Lower leg skin (tissue), 3 donors: ENCODE measurements around the gene LITAFD.

ENCODE experiments used
- POLR2A ChIP-seq, 2 donors: fragments of 450-650 bp; IDR thresholded peaks; one replicate each; pipeline ENCODE4 v1.6.1; 2016 to 2017; ENCODE audit warnings: antibody characterized with exemption in 2 of 2, mild to moderate bottlenecking in 1 of 2, moderate library complexity in 1 of 2
- TF ChIP-seq, protein P1 (sequence below), 3 donors: fragments of 450-650 bp; IDR thresholded peaks; one replicate each; pipeline ENCODE4 v1.5.1; 2016; ENCODE audit warnings: antibody characterized with exemption in 3 of 3, mild to moderate bottlenecking in 3 of 3, moderate library complexity in 2 of 3

DNA sequence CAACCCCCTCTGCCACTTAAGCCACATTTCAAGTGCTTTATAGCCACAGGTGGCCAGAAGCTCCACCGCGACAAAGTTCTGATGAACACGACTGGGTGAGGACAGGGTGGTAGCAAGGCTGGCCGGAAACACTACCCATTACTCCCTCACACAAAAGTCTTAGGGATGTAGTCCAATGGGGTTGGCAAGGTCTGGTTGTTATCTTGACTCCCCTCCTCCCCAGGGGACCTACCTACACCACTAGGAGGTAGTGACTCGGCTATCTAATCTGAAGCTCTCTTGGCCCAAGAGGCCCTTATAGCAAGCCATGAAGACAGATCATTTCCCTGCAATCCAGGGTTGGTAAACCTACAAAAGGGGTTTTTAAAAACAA, 8.4 kb downstream of the LITAFD start:
- TF ChIP-seq, protein P1, sequence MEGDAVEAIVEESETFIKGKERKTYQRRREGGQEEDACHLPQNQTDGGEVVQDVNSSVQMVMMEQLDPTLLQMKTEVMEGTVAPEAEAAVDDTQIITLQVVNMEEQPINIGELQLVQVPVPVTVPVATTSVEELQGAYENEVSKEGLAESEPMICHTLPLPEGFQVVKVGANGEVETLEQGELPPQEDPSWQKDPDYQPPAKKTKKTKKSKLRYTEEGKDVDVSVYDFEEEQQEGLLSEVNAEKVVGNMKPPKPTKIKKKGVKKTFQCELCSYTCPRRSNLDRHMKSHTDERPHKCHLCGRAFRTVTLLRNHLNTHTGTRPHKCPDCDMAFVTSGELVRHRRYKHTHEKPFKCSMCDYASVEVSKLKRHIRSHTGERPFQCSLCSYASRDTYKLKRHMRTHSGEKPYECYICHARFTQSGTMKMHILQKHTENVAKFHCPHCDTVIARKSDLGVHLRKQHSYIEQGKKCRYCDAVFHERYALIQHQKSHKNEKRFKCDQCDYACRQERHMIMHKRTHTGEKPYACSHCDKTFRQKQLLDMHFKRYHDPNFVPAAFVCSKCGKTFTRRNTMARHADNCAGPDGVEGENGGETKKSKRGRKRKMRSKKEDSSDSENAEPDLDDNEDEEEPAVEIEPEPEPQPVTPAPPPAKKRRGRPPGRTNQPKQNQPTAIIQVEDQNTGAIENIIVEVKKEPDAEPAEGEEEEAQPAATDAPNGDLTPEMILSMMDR (IDR thresholded peaks at IDR 0.05), result no peak
- TF ChIP-seq POLR2A (IDR thresholded peaks at IDR 0.05), result no peak
